Measurements from ENCODE around the gene TM7SF3.

The TM7SF3 gene

GRCh38 chr12:27014859-27015729 lies 910 bp upstream of the TM7SF3 start:
- DNase-seq (ENCODE audit: low spot score): no peak

- peak; percentile 40 for DNase-seq (ENCODE audit: low spot score)
These were observed 536 bp downstream of the TM7SF3 start for GRCh38 chr12:27013611-27014084.

GRCh38 chr12:27012982-27013255 lies 1.3 kb downstream of the TM7SF3 start:
- no peak for DNase-seq (ENCODE audit: low spot score)

GRCh38 chr12:27012239-27012981 lies 1.8 kb downstream of the TM7SF3 start:
- DNase-seq (ENCODE audit: low spot score): peak; percentile 41

- no peak for DNase-seq (ENCODE audit: low spot score)
These were observed 4.3 kb downstream of the TM7SF3 start for GRCh38 chr12:27009881-27010301.

GRCh38 chr12:27008081-27008480 lies 6.1 kb downstream of the TM7SF3 start:
- no peak for DNase-seq (ENCODE audit: low spot score)

- DNase-seq (ENCODE audit: low spot score): no peak
These were observed 7.3 kb downstream of the TM7SF3 start for GRCh38 chr12:27006797-27007467.

GRCh38 chr12:27005495-27005894 lies 8.7 kb downstream of the TM7SF3 start:
- DNase-seq (ENCODE audit: low spot score): no peak

GRCh38 chr12:27003421-27004381 lies 10.5 kb downstream of the TM7SF3 start:
- DNase-seq (ENCODE audit: low spot score): no peak

GRCh38 chr12:27002141-27002540 lies 12.0 kb downstream of the TM7SF3 start:
- DNase-seq (ENCODE audit: low spot score): no peak

GRCh38 chr12:27001663-27002062 lies 12.5 kb downstream of the TM7SF3 start:
- DNase-seq (ENCODE audit: low spot score): no peak

- no peak for DNase-seq (ENCODE audit: low spot score)
These were observed 13.2 kb downstream of the TM7SF3 start for GRCh38 chr12:27000961-27001360.

- DNase-seq (ENCODE audit: low spot score): no peak
These were observed 17.2 kb downstream of the TM7SF3 start for GRCh38 chr12:26997003-26997402.

GRCh38 chr12:26995706-26996105 lies 18.5 kb downstream of the TM7SF3 start:
- no peak for DNase-seq (ENCODE audit: low spot score)

GRCh38 chr12:26994109-26994508 lies 20.1 kb downstream of the TM7SF3 start:
- no peak for DNase-seq (ENCODE audit: low spot score)

GRCh38 chr12:26991826-26992225 lies 22.4 kb downstream of the TM7SF3 start:
- no peak for DNase-seq (ENCODE audit: low spot score)

GRCh38 chr12:26989873-26990272 lies 24.3 kb downstream of the TM7SF3 start:
- DNase-seq (ENCODE audit: low spot score): no peak

- no peak for DNase-seq (ENCODE audit: low spot score)
These were observed 25.5 kb downstream of the TM7SF3 start for GRCh38 chr12:26988703-26989102.

- peak; percentile 42 for DNase-seq (ENCODE audit: low spot score)
These were observed 26.4 kb downstream of the TM7SF3 start for GRCh38 chr12:26987634-26988424.

- DNase-seq (ENCODE audit: low spot score): no peak
These were observed 31.3 kb downstream of the TM7SF3 start for GRCh38 chr12:26982866-26983265.

GRCh38 chr12:26979733-26980132 lies 34.5 kb downstream of the TM7SF3 start:
- DNase-seq (ENCODE audit: low spot score): peak; percentile 10

Measured in globus pallidus (tissue), 1 donor.